HG03060 (cell line): ENCODE measurements around the gene EPYC.
A peak's percentile ranks its signal among the peaks of the same experiment; 100 is the strongest.
"Not testable (repeated sequence)": the region's sequence is repeated elsewhere in the genome, so short reads cannot be mapped to it uniquely, and the experiment has no call there.

Source experiments
- ATAC-seq: cut with Tn5 transposase; IDR thresholded peaks from one replicate; pipeline ENCODE4 v1.9.1; 2021; ENCODE audit warnings: low read depth, moderate number of reproducible peaks; ENCODE audit not compliant: unreplicated experiment

Gene EPYC

GRCh38 chr12:90991952-90992465, 12.8 kb downstream of the EPYC start:
- ATAC-seq: no peak

- ATAC-seq: no peak
These were observed 14.2 kb downstream of the EPYC start for GRCh38 chr12:90990611-90991010.

GRCh38 chr12:90989686-90990111, 15.1 kb downstream of the EPYC start:
- no peak for ATAC-seq

- no peak for ATAC-seq
These were observed 17.3 kb downstream of the EPYC start for GRCh38 chr12:90987520-90987919.

- ATAC-seq: no peak
These were observed 17.7 kb downstream of the EPYC start for GRCh38 chr12:90987101-90987500.

- not testable (repeated sequence) for ATAC-seq
These were observed 19.4 kb downstream of the EPYC start for GRCh38 chr12:90985331-90985730.

- ATAC-seq: no peak
These were observed 20.7 kb downstream of the EPYC start for GRCh38 chr12:90984114-90984513.

GRCh38 chr12:90982170-90982569, 22.6 kb downstream of the EPYC start:
- ATAC-seq: no peak

GRCh38 chr12:90979951-90980350, 24.8 kb downstream of the EPYC start:
- no peak for ATAC-seq

- ATAC-seq: no peak
These were observed 25.8 kb downstream of the EPYC start for GRCh38 chr12:90979019-90979418.

- peak; percentile 82 for ATAC-seq
These were observed 26.5 kb downstream of the EPYC start for GRCh38 chr12:90978117-90978770.

GRCh38 chr12:90977224-90977623, 27.5 kb downstream of the EPYC start:
- no peak for ATAC-seq

- ATAC-seq: no peak
These were observed 30.5 kb downstream of the EPYC start for GRCh38 chr12:90974286-90974685.

- no peak for ATAC-seq
These were observed 32.5 kb downstream of the EPYC start for GRCh38 chr12:90972226-90972625.

- ATAC-seq: no peak
These were observed 33.9 kb downstream of the EPYC start for GRCh38 chr12:90970911-90971310.

GRCh38 chr12:90970471-90970870, 34.3 kb downstream of the EPYC start:
- ATAC-seq: no peak

- no peak for ATAC-seq
These were observed 34.9 kb downstream of the EPYC start for GRCh38 chr12:90969851-90970250.

GRCh38 chr12:90969346-90969745, 35.4 kb downstream of the EPYC start:
- no peak for ATAC-seq

GRCh38 chr12:90965204-90965603, 39.6 kb downstream of the EPYC start:
- no peak for ATAC-seq

- ATAC-seq: no peak
These were observed 40.2 kb downstream of the EPYC start for GRCh38 chr12:90964616-90965015.

- no peak for ATAC-seq
These were observed 40.8 kb downstream of the EPYC start for GRCh38 chr12:90963946-90964345.

- ATAC-seq: no peak
These were observed 43.6 kb downstream of the EPYC start for GRCh38 chr12:90961154-90961553.
